GM21381 (cell line): ENCODE measurements around the gene SLC6A17.

ENCODE experiments used
- ATAC-seq: cut with Tn5 transposase; IDR thresholded peaks from one replicate; pipeline ENCODE4 v1.9.1; 2021; ENCODE audit warnings: mild to moderate bottlenecking, moderate library complexity; ENCODE audit not compliant: unreplicated experiment

SLC6A17 gene

GRCh38 chr1:110135246-110135645, 15.0 kb upstream of the SLC6A17 start:
- no peak for ATAC-seq

GRCh38 chr1:110135666-110136065, 14.6 kb upstream of the SLC6A17 start:
- no peak for ATAC-seq

- no peak for ATAC-seq
These were observed 13.4 kb upstream of the SLC6A17 start for GRCh38 chr1:110136911-110137310.

GRCh38 chr1:110138956-110139355, 11.3 kb upstream of the SLC6A17 start:
- ATAC-seq: no peak

- ATAC-seq: no peak
These were observed 5.9 kb upstream of the SLC6A17 start for GRCh38 chr1:110144366-110144765.

GRCh38 chr1:110148961-110149360, 1.3 kb upstream of the SLC6A17 start:
- no peak for ATAC-seq

- ATAC-seq: no peak
These were observed 928 bp downstream of the SLC6A17 start for GRCh38 chr1:110151175-110151669.

GRCh38 chr1:110152133-110152785, 2.0 kb downstream of the SLC6A17 start:
- no peak for ATAC-seq

- no peak for ATAC-seq
These were observed 3.2 kb downstream of the SLC6A17 start for GRCh38 chr1:110153407-110153950.

GRCh38 chr1:110155878-110156522, 5.7 kb downstream of the SLC6A17 start:
- ATAC-seq: no peak

GRCh38 chr1:110158261-110158660, 8.0 kb downstream of the SLC6A17 start:
- ATAC-seq: no peak

GRCh38 chr1:110159168-110159567, 8.9 kb downstream of the SLC6A17 start:
- no peak for ATAC-seq

- no peak for ATAC-seq
These were observed 10.3 kb downstream of the SLC6A17 start for GRCh38 chr1:110160538-110161100.

- no peak for ATAC-seq
These were observed 10.9 kb downstream of the SLC6A17 start for GRCh38 chr1:110161165-110161564.

- no peak for ATAC-seq
These were observed 11.6 kb downstream of the SLC6A17 start for GRCh38 chr1:110161849-110162248.

- no peak for ATAC-seq
These were observed 13.3 kb downstream of the SLC6A17 start for GRCh38 chr1:110163591-110163990.

- no peak for ATAC-seq
These were observed 14.5 kb downstream of the SLC6A17 start for GRCh38 chr1:110164725-110165350.

- no peak for ATAC-seq
These were observed 15.5 kb downstream of the SLC6A17 start for GRCh38 chr1:110165761-110166231.

- no peak for ATAC-seq
These were observed 16.6 kb downstream of the SLC6A17 start for GRCh38 chr1:110166861-110167260.

GRCh38 chr1:110170766-110171733, 20.8 kb downstream of the SLC6A17 start:
- no peak for ATAC-seq
